ENCODE measurements around the gene MED28. TPM values are rescaled to one million over a fixed set of nuclear protein-coding genes. Genes with fewer than 3 reads are reported as not detected.

The MED28 gene
- 46.1 and 68.9 TPM in 2 replicates for polyA plus RNA-seq

GRCh38 chr4:17614416-17615299 is at the start of gene MED28:
Gene MED28 (plus strand): TSS chr4:17614641. CDS start chr4:17614655, 14 bp downstream.

GRCh38 chr4:17576932-17577664 is 37.3 kb upstream of the MED28 start, which contains the start of gene LAP3:
Gene LAP3 (plus strand): TSS chr4:17577198. CDS start chr4:17577466, 268 bp downstream.

Other genes starting within 250 kb of the MED28 start
- 104 and 120 TPM in 2 replicates for gene QDPR, start 102.6 kb upstream of the MED28 start, polyA plus RNA-seq
- not detected in 2 replicates for gene CLRN2, start 99.5 kb upstream of the MED28 start, polyA plus RNA-seq
- 60.4 and 60.9 TPM in 2 replicates for gene LAP3, start 37.4 kb upstream of the MED28 start, polyA plus RNA-seq
- 2.3 and 3.1 TPM in 2 replicates for gene FAM184B, start 167.0 kb downstream of the MED28 start, polyA plus RNA-seq
- gene DCAF16, start 196.1 kb downstream of the MED28 start, polyA plus RNA-seq: 6.8 and 15.5 TPM in 2 replicates
- gene NCAPG, start 196.3 kb downstream of the MED28 start, polyA plus RNA-seq: 6.0 and 9.3 TPM in 2 replicates